Nephron (organoid): ENCODE results near the gene C1GALT1C1L.

Source experiments
- H3K27ac Mint-ChIP-seq, 3 experiments: 2 replicates each; pipeline ENCODE4 v1.8.0; 2020; ENCODE audit warnings: mixed read lengths in 3 of 3, mild to moderate bottlenecking in 2 of 3, moderate library complexity in 1 of 3
- H3K27me3 Mint-ChIP-seq: 2 replicates; pipeline ENCODE4 v1.8.0; 2021; ENCODE audit warnings: low read depth, mild to moderate bottlenecking, moderate library complexity, mixed read lengths
- H3K36me3 Mint-ChIP-seq: 2 replicates; pipeline ENCODE4 v1.8.0; 2020; ENCODE audit warnings: low read depth, mixed read lengths
- H3K4me1 Mint-ChIP-seq: 2 replicates; pipeline ENCODE4 v1.8.0; 2020; ENCODE audit warnings: mixed read lengths
- H3K4me3 Mint-ChIP-seq, 3 experiments: 2 replicates each; pipeline ENCODE4 v1.8.0; 2020; ENCODE audit warnings: mild to moderate bottlenecking in 3 of 3, mixed read lengths in 3 of 3, moderate library complexity in 2 of 3
- H3K9me3 Mint-ChIP-seq: 2 replicates; pipeline ENCODE4 v1.8.0; 2020; ENCODE audit warnings: mixed read lengths
- TF ChIP-seq, protein P1 (sequence below), 3 experiments: fragments of 200-600 bp; sonication (generic); IDR thresholded peaks; one replicate each; pipeline ENCODE4 v1.5.0; 2021; ENCODE audit warnings: antibody characterized with exemption in 3 of 3; ENCODE audit not compliant: unreplicated experiment in 3 of 3

Gene C1GALT1C1L

DNA sequence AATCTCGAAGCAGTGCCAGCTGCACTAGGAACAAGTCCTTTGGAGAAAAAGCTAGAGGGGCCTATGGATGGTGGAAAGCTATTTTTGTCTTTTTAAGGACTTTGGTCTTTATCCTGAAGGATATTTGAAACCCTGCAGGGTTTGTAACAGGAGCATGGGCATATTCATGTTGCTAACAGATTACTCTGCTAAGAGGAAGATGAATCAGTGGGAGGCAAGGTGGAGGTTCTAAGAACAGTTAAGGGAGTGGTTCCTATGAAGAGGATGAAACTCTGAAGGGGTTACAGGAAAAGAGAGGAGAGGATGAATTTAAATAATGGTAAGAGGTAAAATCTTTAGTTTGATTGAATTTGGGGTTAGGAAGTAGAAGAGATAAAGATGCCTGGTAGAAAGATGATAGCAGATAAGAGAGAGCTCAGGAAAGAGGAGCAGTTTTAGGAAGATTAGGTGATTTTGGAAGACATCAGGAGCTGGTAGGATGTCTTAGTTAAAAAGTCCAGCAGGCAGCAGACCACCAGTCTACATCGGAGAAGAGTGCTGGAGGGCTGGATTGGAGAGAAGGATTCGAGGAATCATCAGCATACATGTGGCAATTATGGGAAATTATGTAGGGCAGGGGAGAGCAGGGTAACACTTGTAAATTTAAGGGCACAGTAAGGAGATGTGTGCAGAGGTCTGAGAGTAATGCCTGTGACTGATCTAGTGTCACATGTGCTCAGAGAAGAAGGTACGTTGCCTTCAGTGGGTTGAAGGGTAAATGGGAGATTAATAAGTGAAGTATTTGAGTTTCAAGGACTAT lies 39.3 kb upstream of the C1GALT1C1L start:
- H3K27me3 Mint-ChIP-seq, result no peaks in the 10 kb centered on the region
- no peaks in the 10 kb centered on the region for H3K36me3 Mint-ChIP-seq
- TF ChIP-seq, protein P1, sequence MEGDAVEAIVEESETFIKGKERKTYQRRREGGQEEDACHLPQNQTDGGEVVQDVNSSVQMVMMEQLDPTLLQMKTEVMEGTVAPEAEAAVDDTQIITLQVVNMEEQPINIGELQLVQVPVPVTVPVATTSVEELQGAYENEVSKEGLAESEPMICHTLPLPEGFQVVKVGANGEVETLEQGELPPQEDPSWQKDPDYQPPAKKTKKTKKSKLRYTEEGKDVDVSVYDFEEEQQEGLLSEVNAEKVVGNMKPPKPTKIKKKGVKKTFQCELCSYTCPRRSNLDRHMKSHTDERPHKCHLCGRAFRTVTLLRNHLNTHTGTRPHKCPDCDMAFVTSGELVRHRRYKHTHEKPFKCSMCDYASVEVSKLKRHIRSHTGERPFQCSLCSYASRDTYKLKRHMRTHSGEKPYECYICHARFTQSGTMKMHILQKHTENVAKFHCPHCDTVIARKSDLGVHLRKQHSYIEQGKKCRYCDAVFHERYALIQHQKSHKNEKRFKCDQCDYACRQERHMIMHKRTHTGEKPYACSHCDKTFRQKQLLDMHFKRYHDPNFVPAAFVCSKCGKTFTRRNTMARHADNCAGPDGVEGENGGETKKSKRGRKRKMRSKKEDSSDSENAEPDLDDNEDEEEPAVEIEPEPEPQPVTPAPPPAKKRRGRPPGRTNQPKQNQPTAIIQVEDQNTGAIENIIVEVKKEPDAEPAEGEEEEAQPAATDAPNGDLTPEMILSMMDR (IDR thresholded peaks at IDR 0.05; ENCODE audit: unreplicated experiment in 3 of 3), result no peak
- no peak overlapping the region for H3K27ac Mint-ChIP-seq
- H3K9me3 Mint-ChIP-seq, result no peaks in the 10 kb centered on the region
- no peak overlapping the region for H3K4me3 Mint-ChIP-seq
- peaks cover 15% of the 10 kb centered on the region for H3K4me1 Mint-ChIP-seq

DNA sequence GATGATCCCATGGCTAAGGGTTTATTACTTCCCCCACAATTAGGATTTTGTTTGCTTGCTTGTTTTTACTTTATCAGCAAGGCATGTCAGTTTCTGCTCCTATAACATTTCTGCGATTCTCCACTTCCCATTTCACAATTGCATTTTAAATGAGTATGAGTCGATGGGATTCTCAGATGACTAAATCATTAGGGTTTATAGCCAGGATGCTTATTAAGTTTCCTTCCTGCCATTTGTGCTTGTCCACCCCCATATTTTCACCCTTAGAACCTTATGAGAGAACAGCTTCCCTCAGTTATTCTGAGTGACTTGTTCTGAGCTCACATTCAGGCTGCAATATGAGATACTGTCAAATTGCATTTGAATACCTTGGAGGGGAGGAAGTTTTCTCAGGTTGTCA lies 37.9 kb upstream of the C1GALT1C1L start:
- no peak overlapping the region for H3K4me3 Mint-ChIP-seq
- H3K4me1 Mint-ChIP-seq, result peaks cover 15% of the 10 kb centered on the region
- no peaks in the 10 kb centered on the region for H3K27me3 Mint-ChIP-seq
- no peaks in the 10 kb centered on the region for H3K36me3 Mint-ChIP-seq
- no peaks in the 10 kb centered on the region for H3K9me3 Mint-ChIP-seq
- peak overlapping the region in 1 of 3 experiments; percentile 21 for H3K27ac Mint-ChIP-seq
- TF ChIP-seq, protein P1 (IDR thresholded peaks at IDR 0.05; ENCODE audit: unreplicated experiment in 3 of 3), result no peak

DNA sequence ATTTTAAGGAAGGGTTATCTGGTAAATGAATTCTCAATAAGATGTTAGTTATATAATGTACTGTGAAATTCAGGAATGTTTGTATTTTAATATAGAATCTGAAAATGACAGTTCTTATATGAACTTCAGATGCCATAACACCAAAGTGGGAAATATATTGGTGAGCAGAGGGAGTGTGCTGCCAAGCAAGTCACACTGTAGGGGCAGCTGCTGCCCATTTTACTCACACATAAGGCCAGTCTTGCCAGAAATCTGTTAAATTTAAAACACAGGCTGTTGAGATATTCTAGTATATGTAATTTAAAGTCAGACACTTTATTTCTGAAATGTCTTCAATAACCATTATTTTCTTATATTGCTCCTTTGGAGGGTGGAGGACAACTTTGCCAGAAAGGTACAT lies 34.6 kb upstream of the C1GALT1C1L start:
- TF ChIP-seq, protein P1 (IDR thresholded peaks at IDR 0.05; ENCODE audit: unreplicated experiment in 3 of 3), result no peak
- Mint-ChIP-seq H3K4me1 (peaks cover 15% of the 10 kb centered on the region), H3K9me3 (no peaks in the 10 kb centered on the region), H3K36me3 (no peaks in the 10 kb centered on the region), H3K4me3 (no peak overlapping the region), H3K27me3 (no peaks in the 10 kb centered on the region), H3K27ac (no peak overlapping the region)

DNA sequence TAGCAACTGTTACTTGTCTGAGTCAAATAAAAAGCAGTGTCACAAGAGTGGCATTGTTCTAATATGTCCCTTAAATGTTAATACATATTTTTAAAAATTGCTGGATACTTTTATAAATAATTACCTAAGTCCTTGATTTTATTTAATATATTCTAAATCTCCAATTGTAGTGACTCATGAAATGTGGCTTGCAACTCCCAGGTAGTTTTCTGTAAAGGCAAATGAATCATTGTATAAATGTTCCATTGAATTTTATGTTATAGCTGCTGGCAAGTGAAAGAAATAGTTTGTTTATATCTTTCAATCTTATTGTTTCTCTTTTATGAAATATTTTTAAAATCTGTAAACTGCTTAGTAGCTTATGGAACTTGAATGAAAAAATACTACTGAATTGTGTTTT lies 32.7 kb upstream of the C1GALT1C1L start:
- H3K4me1 Mint-ChIP-seq, result peaks cover under 1% of the 10 kb centered on the region
- H3K36me3 Mint-ChIP-seq, result no peaks in the 10 kb centered on the region
- no peaks in the 10 kb centered on the region for H3K27me3 Mint-ChIP-seq
- H3K9me3 Mint-ChIP-seq, result no peaks in the 10 kb centered on the region
- no peak overlapping the region for H3K27ac Mint-ChIP-seq
- TF ChIP-seq, protein P1 (IDR thresholded peaks at IDR 0.05; ENCODE audit: unreplicated experiment in 3 of 3), result no peak
- no peak overlapping the region for H3K4me3 Mint-ChIP-seq

DNA sequence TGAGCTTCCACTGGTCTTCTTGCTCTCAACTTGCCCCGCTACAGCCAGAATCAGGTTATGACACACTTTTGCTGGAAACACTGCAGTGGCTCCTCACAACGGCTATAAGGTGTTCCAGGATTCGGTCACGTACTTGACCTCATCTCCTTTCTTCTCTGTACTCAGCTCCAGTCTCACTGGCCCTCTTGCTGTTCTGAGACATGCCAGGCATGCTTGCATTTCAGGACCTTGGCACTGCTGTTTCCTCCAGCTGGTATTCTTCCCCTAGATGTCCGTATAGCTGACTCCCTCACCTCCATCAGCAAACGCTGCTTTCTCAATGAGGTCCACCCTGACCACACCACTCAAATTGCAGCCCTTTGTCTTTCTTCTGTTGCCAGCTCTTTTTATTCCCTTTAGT lies 31.9 kb upstream of the C1GALT1C1L start:
- TF ChIP-seq, protein P1 (IDR thresholded peaks at IDR 0.05; ENCODE audit: unreplicated experiment in 3 of 3), result no peak
- H3K27me3 Mint-ChIP-seq, result no peaks in the 10 kb centered on the region
- no peaks in the 10 kb centered on the region for H3K9me3 Mint-ChIP-seq
- H3K27ac Mint-ChIP-seq, result no peak overlapping the region
- no peak overlapping the region for H3K4me3 Mint-ChIP-seq
- no peaks in the 10 kb centered on the region for H3K4me1 Mint-ChIP-seq
- no peaks in the 10 kb centered on the region for H3K36me3 Mint-ChIP-seq
